Ascending aorta (tissue), 2 donors: ENCODE results near the gene MRPL50. TPM values are rescaled to one million over a fixed set of nuclear protein-coding genes. Genes with fewer than 3 reads are reported as not detected.

ENCODE experiments used
- DNase-seq, 2 donors: peaks; one replicate each; pipeline ENCODE4 v3.0.0-alpha.2; 2019; ENCODE audit warnings: low spot score in 2 of 2
- H3K27ac ChIP-seq, 2 donors: fragments of 200-600 bp; sonication (generic); one replicate each; pipeline ENCODE4 v1.5.1; 2016 to 2017; ENCODE audit warnings: mild to moderate bottlenecking in 1 of 2
- H3K27me3 ChIP-seq: fragments of 200-600 bp; sonication (generic); one replicate; pipeline ENCODE4 v1.5.1; 2017
- H3K36me3 ChIP-seq, 2 donors: fragments of 200-600 bp; sonication (generic); one replicate each; pipeline ENCODE4 v1.5.1; 2016
- H3K4me1 ChIP-seq, 2 donors: fragments of 200-600 bp; sonication (generic); one replicate each; pipeline ENCODE4 v1.5.1; 2016 to 2017; ENCODE audit warnings: mild to moderate bottlenecking in 1 of 2
- H3K4me3 ChIP-seq, 2 donors: fragments of 200-600 bp; sonication (generic); one replicate each; pipeline ENCODE4 v1.5.1; 2016 to 2017; ENCODE audit warnings: mild to moderate bottlenecking in 1 of 2
- H3K9me3 ChIP-seq, 2 donors: fragments of 200-600 bp; sonication (generic); one replicate each; pipeline ENCODE4 v1.5.1; 2016
- intact Hi-C: fragments of 100-400 bp; cut with DNase I; formaldehyde crosslinking; loops from one replicate; pipeline ENCODE4 v1.15.1; 2023
- total RNA-seq: library from RNA; depleted of rRNA; stranded (reverse); fragments of >200 nt; gene quantifications from one replicate; pipeline ENCODE4 v1.1.0, GENCODE V29; 2016
- TF ChIP-seq, protein P1 (sequence below), 3 experiments: fragments of 200-600 bp in 2 of 3; fragments of 450-650 bp in 1 of 3; sonication (generic) in 2 of 3; IDR thresholded peaks; one replicate each; pipeline ENCODE4 v1.5.1; 2016 to 2019; ENCODE audit warnings: antibody characterized with exemption in 3 of 3, mild to moderate bottlenecking in 1 of 3, moderate library complexity in 1 of 3

The MRPL50 gene
- total RNA-seq, 1 donor from 2014 or later: 2.6 TPM

DNA sequence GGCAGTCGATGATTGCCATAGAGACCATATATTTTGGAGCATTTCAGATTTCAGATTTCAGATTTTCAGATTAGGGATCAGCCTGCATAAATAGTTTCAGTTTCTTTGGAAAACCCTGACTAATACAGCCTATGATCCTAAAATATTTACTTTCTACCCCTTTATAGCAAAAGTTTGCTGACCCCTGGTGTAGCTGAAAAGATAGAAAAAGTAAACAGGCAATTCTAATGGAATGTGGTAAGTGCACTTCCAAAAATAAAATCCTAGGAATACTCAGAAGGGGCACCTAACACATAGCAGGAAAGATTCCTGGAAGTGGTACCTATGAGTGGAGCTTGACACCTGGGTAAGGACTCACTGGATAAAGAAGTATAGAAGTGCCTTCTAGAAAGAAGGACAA lies 48.1 kb downstream of the MRPL50 start:
- H3K4me1 ChIP-seq: no peaks in the 10 kb centered on the region
- no peak overlapping the region for H3K27ac ChIP-seq
- no peaks in the 10 kb centered on the region for H3K9me3 ChIP-seq
- no peaks in the 10 kb centered on the region for H3K36me3 ChIP-seq
- H3K27me3 ChIP-seq: no peaks in the 10 kb centered on the region
- intact Hi-C loops: no loop called here
- TF ChIP-seq, protein P1, sequence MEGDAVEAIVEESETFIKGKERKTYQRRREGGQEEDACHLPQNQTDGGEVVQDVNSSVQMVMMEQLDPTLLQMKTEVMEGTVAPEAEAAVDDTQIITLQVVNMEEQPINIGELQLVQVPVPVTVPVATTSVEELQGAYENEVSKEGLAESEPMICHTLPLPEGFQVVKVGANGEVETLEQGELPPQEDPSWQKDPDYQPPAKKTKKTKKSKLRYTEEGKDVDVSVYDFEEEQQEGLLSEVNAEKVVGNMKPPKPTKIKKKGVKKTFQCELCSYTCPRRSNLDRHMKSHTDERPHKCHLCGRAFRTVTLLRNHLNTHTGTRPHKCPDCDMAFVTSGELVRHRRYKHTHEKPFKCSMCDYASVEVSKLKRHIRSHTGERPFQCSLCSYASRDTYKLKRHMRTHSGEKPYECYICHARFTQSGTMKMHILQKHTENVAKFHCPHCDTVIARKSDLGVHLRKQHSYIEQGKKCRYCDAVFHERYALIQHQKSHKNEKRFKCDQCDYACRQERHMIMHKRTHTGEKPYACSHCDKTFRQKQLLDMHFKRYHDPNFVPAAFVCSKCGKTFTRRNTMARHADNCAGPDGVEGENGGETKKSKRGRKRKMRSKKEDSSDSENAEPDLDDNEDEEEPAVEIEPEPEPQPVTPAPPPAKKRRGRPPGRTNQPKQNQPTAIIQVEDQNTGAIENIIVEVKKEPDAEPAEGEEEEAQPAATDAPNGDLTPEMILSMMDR (IDR thresholded peaks at IDR 0.05): no peak
- no peak overlapping the region for H3K4me3 ChIP-seq
- DNase-seq: no peak

DNA sequence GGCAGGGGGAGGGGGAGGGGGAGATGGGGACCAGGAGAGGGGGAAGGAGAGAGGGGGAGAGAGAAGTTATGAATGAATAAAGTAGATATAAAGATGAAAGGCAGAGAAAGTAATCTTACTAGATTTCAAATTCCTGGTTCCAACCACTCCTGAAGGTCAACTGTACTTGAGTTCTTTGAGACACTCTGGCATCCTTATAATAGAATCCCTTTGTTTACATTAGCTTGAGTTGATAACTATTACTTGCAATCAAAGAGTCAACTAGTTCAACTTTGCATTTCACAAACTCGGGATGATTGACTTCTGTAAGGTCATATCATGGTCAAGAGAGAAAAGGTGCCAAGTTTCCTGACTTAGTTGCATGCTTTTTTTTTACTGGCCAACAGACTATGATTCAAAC lies 55.8 kb downstream of the MRPL50 start:
- H3K9me3 ChIP-seq: no peaks in the 10 kb centered on the region
- no peak for DNase-seq
- no peaks in the 10 kb centered on the region for H3K36me3 ChIP-seq
- H3K4me3 ChIP-seq: no peak overlapping the region
- TF ChIP-seq, protein P1 (IDR thresholded peaks at IDR 0.05): no peak
- H3K4me1 ChIP-seq: no peaks in the 10 kb centered on the region
- no peaks in the 10 kb centered on the region for H3K27me3 ChIP-seq
- no peak overlapping the region for H3K27ac ChIP-seq
- intact Hi-C loops: no loop called here

DNA sequence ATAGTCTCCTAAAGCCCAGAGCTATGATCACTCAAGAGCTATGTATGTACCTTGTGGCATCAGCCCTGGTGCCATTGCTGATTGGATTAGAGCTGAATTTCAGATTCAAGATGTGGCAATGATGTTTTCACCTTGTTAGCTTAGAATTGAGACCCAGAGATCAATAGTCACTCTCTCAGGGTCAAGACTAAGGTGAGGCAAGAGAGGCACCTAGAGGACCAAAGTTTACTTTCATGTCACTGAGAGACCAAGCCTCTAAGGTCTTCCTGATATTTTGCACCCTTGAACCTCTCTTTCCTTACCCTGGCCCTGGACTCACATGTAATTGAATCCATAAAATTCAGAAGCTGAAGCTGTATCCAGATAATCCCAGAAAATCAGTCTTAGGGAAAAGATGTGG lies 56.5 kb downstream of the MRPL50 start:
- no peak for DNase-seq
- Histone ChIP-seq H3K9me3 (no peaks in the 10 kb centered on the region), H3K4me3 (no peak overlapping the region), H3K4me1 (no peaks in the 10 kb centered on the region), H3K27me3 (no peaks in the 10 kb centered on the region), H3K36me3 (no peaks in the 10 kb centered on the region), H3K27ac (no peak overlapping the region)
- TF ChIP-seq, protein P1 (IDR thresholded peaks at IDR 0.05): no peak
- intact Hi-C loops: no loop called here

Other genes starting within 250 kb of the MRPL50 start
- gene BAAT, start 13.6 kb downstream of the MRPL50 start, total RNA-seq: 0.53 TPM
- gene ZNF189, start 233 bp upstream of the MRPL50 start, total RNA-seq: 30.4 TPM
- 4.8 TPM for gene ALDOB, start 37.2 kb upstream of the MRPL50 start, total RNA-seq
- 47.7 TPM for gene RNF20, start 135.2 kb upstream of the MRPL50 start, total RNA-seq
- gene PPP3R2, start 196.4 kb upstream of the MRPL50 start, total RNA-seq: not detected